ENCODE measurements around the gene S100A11.

S100A11 gene

DNA sequence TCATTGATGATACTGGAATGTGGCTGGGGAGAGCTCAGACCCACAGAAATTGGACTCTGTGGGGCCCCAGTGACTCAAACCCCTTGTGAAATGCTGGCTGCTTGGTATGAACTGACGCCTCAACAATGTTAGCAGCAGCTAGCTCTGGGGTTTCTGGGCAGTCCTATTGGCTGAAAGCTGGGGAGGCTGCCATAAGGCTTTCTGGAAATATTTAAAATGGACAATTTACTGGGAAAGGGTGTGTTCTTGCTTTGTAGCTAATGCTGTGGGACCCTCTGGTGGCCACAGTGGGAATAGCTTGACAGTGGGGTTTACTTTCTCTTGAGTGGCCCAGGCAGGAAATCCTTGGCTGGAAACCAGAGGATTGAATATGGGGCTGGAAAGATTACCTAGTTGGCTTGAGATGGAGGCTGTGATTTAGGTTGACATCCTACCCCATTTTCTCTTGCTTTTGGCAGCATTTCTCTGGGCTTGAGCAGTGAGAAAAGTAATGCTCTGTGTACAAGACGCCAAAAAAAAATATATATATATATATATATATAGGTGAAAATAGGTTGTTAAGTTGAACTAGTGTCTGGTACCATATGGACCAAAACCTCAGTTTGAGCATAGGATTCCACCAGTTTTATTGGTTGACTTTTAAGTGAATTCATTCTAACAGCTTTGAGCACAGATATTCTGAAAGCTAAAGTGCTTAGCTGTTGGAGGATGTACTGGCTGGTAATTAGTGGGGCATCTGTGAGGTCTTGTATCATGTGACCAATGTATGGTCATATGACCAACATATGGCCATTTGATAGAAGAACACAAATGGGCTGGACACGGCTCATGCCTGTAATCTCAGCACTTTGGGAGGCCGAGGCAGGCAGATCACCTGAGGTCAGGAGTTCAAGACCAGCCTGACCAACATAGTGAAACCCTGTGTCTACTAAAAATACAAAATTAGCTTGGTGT, 34.9 kb downstream of the S100A11 start:
- no peak for FAIRE-seq

DNA sequence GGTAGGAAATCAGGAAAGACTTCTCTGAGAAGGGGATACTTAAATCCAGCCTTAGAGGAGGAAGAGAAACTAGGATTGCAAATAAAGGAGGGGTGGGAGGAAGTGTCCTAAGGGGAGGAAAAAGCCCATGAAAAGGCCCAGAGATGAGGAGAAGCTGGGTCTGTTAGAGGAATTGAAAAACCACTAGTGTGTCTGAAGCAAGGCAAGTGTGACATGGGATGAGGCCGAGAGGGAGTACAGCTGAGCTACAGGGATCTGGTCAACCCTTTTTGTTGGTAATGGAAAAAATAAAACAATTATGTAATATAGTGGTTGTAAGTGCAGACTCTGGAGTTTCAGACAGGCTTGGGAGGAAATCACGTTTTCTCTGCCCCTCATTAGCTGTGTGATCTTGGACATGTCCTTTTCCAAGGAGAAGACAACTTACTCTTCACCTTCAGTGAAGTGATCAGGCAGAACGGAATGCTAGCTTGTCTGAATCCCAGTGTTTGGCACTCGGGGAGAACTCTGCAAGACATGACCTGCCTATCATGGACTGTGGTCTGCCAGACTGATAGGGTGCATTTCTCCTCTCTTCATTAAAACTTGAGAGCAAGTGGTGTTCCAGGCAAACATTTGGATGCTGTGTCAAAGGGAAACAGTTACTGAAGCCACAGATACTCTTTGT, 35.7 kb downstream of the S100A11 start:
- no peak for FAIRE-seq

DNA sequence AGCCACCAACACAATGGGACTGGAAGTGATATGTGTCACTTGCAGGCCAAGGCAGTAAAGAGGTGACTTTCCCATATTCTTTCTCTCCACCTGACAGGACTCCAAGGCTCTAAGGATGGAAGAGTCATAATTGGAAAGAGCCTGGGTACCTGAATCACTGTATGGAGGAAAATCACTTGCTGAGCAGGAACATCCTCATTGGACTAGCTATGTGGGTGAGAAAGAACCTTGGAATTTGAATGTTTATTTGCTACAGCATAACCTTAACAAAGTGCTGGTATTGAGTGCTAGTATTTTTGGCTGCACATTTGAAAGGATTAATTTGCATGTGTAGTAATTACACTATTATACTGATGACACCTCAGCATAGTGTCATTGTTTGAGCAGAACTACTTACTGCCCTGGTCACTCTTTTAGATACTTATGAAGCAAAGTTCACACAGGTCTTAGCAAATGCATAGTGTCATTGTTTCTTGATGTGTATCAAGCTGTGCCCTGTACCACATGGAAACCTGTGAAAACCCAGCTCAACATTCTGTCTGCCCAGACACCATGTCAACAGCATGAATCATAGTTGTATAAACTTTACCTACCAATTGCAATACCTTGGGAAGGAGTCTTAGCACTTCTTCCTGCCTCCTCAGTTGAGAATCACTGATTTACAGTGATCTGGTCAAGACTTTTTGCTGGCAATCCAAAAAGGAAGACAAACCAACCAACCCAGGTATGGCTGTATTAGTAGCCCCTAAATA, 38.0 kb downstream of the S100A11 start:
- FAIRE-seq: no peak

DNA sequence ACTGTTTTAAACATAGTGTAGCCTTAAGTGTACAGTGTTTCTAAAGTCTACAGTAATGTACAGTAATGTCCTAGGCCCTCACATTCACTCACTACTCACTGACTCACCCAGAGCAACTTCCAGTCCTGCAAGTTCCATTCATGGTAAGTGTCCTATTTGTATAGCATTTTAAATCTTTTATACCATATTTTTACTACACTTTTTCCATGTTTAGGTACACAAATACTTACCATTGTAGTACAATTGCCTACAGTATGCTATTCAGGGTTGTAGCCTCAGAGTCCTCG, 39.6 kb downstream of the S100A11 start:
- no peak for FAIRE-seq

DNA sequence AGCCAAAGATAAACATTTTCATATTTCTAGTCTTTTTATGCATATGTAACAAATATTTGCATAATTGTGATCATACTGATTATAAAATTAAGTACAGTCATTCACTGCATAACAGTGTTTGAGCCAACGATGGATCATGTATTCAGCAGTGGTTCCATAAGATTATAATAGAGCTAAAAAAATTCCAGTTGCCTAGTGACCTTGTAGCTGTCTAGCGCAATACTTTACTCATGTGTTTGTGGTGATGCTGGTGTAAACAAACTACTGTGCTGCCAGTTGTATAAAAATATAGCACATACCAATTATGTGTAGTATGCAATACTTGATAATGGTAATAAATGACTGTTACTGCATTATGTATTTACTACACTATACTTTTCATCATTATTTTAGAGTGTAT, 41.0 kb downstream of the S100A11 start:
- no peak for FAIRE-seq

DNA sequence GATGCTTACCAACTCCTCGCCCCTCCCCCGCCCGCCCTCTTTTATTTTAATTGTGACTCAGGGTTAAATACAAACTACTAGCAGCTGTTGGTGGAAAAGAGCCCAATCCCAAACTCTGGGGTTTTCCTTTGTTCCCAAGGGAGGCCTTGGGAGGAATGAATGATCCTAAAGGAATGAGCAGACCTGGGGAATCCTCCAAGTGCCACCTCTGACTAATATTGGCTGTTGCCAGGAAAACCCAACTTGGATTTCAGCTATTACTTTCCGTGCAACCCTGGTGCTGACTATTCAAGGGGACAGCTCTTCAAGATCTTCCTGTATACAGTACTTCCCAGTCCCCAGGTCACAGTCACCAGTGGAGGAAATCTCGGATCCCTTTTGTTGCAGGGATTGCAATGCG, 41.8 kb downstream of the S100A11 start:
- no peak for FAIRE-seq

DNA sequence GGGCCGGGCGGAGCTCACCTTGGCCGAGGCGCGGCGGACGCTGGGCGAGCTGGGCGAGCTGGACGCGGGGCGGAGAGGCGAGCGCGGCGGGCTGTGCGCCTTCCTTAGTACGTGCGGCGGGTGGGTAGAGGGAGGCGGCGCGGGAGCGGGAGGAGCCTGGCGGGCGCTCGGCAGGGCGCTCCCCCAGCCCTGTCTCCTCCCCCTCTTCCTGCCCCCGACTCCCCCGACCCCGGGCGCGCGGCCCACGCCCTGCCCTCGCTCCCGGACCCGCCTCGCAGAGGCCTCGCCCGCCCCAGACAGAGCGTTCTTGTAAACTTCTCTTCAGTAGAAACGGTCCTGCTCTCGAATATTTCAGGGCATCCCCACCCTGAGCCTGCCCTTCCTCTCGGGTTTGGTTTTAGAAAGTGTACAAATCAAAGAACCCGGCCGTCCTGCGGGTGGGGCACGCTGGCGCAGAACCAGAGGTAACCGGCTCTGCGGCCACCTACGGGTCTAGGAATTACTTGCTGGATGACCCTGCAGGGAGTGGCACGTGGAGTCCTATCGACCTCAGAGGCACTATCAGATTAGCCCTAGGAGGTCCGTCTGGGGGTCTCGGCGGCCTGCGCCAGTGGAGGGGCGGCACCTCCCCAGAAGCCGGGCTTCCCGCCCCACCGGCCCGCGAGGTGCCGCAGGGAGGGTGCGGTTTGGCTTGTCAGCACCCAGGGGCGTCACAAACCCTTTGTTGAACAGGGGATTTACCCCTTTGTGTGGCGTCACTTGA, 42.9 kb downstream of the S100A11 start, which contains the start of gene S100A10:
TSS of gene S100A10 (minus strand) at position 126 of the 763 bp plus-strand sequence. CDS start 7,629 bp downstream, outside the sequence.
- FAIRE-seq: no peak

DNA sequence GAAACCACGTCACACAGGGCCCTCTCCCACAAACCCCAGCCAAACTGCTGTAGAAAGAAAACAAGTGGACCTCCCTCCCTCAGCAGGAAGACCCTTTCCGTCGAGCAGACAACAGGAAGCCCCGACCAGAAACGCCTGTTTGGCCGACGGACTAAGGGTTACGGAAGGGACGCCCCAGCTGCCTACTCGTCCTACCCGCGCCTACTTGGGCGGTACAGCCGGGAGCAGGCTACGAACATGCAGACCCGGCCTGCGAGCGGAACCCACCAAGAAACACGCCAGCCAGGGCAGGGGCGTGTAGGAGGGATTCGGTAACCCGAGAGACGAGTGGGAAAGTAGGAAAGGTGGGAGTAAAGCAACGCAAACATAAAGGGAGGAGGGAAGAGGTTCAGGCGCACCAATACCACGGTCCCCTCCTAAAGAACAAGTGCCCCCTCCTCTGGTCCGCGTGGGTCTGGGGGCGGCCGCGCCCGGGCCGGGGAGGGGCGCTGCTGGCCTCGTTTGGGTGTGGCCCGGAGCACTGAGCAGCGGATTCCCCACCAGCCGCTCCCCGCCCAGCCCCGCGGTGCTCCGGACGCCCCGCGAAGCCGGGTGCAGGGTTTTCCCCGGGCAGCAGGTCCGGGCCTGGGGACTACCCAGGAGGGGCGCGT, 43.6 kb downstream of the S100A11 start:
- FAIRE-seq: no peak

DNA sequence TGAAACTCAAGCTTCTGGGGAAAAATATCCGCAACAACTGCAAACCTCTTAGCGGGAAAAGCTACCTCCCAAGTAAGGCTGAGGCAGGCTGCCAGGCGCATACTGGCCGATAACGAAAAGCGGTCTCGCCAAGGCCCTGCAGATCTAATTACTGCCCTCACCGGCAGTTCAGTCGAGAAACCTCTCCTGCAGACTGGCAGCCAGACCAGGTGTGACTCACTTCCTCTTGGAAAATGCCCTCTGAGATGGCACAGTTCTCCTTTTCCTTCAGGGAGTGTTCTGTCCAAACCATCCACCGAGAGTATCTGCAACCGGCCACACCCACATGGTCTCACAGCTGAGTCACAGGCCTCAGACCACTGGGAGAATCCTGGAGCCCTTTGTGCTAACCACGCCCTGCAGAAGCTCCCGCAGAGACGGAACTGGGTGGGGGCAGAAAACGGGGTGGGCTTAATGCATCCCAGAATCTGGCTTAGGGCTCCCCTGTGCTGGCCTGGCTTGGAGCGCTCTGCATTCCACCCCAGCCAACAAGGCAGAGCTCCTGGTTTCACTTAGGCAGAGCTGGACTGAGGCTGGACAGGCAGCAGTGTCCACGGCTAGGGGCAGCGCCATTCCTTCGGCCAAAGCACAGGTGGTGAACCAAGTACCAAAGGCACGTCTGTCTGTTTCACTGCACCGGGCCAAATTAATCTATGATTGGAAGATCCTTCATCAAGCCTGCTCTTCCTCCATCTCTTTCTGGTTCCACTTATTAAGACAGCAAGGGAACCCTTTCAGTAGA, 44.3 kb downstream of the S100A11 start:
- FAIRE-seq: no peak

DNA sequence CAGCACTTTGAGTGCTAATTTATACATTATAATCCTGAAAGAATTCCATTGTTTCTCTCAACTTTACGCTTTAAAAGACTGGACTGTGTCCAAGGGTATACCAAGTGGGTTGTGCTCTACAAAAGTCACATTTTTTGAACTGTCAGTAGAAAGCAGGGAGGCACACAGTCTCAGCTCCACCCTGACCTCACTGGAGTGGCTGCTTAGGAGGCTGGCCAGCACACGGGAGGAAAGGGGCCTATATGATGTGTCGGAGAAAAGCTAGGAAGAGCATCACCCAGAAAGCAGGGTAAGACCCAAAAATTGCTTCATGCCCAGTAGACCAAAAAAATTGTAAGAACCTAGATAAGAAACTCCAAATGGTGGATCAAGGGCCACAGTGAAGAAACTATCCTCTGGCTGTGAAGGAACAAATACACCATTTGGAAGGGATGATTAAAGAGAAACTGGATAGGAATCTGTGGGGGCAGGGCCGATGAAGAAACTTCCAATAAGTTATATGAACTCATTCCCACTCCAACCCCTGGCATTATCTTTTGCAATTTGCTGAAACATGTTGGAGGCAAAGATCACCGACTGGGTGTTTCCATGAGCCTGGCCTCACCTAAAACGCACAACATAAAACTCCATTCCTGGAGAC, 45.0 kb downstream of the S100A11 start:
- FAIRE-seq: no peak

DNA sequence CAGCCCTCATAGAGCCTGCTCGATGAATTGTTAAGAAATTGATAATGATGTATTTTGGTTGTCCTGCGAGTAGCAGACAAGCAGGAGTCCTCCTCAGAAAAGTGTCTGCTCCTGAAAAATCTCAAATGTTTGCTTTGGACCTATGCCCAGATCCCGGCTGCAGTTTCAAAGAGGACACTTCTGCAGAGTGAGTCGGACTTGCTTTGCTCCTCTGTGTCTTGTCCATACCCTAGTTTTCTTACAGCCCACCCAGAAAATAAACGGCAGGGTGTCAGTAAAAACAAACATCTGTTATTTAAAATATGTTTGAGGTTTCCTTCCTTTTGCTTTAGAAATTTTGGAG, 46.0 kb downstream of the S100A11 start:
- FAIRE-seq: no peak

DNA sequence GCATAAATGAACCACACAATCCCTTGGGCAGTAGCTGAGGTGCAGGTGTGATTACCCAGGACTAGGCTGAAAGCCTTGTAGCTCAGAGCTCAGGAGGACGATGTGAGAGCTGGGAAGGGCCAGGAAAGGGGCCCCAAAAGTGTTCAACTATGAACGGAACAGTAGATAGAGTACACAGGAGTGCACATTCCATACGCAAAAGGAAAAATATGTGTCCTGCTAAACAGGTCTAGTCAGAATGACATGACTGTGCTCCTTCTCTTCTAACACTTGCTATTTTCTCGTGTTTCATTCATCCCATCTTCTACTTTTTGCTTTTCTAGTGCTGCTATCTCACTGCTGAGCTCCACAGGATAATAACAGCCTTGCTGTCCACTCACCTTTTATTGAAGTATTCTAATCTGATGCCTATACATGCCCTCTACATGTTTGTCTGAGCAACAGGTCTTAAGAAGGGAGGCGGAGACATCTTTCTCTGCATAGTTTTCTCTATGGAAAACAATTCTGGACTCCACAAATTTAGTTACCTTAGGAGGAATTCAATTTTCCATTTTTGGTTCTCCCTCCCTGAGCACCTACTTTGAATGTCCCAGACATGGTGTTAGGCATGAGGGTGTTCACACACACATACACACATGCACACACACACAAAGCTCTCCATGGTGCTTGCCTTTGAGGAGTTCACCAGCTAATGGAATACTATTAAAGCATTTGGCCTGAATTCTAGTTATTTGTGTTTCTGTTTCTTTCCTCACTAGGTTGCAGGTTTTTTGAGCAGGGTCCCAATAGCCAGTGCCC, 46.5 kb downstream of the S100A11 start:
- FAIRE-seq: no peak

DNA sequence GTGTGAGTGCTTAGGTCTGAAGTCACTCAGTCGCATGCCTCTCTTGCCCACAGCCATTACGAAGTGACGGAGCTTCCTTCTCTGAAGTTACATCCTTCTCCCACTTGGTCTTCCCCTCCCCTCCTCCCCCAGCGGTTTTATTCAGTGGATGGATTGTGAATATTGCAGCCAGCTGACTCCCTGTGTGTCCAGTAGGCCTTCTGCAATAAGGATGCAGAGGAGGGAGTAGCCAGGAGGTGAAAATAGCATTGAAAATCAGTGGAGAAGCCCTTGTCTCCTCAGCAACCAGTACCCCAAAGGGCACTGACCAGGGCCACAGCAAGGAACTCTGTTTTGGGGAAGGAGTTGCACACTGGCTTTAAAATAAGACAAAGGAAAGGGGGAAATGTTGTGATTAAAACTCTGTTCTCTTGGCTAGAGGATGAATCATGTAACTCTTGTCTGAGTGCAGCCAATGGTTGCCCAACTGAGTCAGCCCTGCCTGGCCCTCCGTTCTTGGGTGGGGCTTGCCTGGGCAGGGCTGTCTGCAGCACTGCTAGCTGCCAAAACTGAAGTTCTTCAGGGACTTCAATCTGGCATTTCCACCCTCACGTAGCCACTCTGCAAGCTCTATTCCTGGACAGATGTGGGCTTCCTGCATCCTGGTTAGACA, 47.5 kb downstream of the S100A11 start:
- no peak for FAIRE-seq

DNA sequence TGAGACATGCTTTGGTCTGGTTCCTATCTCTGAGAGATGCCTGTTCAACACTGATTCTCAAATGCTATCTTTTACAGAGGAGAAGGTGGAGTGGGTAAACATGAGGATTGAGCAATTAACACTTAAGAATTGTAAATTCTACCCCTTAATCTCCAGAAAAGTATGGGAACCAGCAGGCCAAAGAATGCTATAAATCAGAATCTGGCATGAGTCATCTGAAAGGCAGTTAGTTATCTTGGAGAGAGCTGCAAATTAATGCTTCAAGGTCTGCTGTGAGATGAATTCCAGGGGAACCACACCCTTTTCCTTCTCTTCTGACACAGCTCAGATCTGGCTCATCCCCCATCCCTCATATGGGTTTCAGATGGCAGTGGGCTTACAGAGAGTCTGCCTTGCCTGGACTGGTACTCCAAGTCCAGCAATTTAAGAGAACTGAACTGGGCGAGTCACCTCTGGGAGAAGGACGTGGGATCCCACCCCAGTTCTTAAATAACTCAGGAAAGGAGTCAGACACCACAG, 48.3 kb downstream of the S100A11 start:
- FAIRE-seq: no peak

DNA sequence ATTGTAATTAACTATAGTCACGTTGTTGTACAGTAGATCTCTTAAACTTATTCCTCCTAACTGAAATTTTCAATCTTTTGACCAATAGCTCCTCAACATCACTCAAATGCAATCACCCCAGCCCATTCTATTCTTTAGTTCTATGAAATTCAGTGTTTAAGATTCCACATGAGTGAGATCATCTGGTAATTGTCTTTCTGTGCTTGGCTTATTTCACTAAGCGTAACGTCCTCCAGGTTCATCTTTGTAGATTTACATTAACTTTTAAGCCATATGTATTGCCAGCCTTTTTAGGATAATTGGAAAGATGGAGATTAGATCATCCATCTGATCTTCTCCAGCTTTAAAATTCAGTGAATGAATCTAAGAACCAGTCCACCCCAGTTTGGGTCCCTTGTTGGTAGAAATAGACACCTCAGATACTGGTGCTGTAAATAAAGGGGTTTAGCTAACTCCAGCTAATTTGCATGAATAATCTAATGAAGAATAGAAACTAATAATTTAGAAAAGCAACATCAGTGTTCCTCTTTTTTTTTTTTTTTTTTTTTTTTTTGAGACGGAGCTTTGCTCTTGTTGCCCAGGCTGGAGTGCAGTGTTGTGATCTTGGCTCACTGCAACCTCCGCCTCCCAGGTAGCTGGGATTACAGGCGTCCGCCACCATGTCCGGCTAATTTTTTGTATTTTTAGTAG, 50.2 kb downstream of the S100A11 start:
- FAIRE-seq: no peak

DNA sequence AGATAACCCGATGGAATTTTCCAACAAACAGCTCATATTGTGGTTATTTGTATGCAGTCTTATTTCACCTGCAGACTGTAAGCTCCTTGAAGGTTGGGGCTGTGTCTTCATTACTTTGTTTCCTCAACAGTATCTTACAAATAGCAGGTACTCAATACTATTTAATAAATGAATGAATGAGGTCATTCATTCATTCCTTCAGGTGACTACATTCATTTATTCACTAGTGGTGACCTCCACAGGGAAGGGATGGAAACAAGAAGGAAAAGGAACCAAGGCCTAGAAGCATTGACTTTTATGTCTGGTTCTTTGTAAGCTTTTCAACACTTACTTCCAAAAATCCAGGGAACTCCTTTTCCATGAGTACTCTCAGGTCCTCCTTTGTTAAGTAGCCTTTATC, 51.0 kb downstream of the S100A11 start:
- no peak for FAIRE-seq

DNA sequence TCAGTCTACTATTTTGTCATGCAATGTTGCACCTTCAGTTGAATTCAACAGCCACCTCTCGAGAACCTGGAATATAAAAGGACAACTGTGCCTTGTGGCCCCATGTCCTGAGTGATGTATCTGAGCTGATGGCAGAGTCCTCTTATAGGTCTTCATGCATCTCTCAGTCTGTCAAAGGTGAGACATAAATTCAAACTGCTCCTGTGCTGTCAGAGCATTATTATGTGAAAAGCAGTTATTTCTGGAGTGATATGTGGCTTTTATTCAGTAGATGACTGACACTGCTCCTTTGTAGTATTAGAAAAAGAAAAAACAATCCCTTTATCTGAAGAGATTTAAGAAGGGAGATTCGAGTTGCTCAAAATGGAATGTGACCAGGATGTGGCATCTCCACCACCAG, 51.5 kb downstream of the S100A11 start:
- no peak for FAIRE-seq

DNA sequence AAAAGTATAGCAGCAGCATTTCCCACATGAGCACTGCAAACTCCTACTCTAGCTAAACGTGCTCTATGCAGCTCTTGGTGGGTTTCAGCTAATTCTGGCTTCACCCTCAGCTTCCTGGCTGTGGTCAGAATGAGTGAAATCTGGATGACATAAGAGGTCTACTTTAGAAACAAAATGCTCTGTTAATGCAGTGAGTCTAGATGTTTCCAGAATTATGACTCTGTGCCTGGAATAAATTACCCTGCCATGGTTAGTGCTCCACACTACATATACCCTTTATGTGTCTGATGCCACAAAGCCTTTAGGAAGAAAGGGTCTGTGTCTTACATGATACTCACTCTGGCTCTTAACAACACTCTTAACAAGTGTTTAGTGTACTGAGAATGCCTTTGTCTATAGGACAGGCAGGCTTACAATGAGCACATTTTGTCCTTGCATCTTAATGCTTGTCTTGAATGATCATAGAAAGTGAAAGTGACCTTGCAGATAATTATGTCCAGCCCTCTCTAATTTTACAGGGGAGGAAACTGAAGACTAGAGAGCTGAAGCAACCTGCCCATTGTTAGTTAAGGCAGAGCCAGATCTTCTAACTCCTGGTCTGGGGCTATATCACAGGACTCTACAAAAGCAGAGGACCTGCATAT, 52.4 kb downstream of the S100A11 start:
- no peak for FAIRE-seq

All from endometrium (tissue), 2 donors.